Endodermal cell (in vitro differentiated cells): ENCODE results near the gene AGTR1. TPM values are rescaled to one million over a fixed set of nuclear protein-coding genes. Genes with fewer than 3 reads are reported as not detected.

Source experiments
- DNase-seq: peaks from one replicate; pipeline ENCODE4 v3.0.0-alpha.2; 2017
- H3K27ac ChIP-seq: 2 replicates; pipeline ENCODE4 v1.5.1; 2013; ENCODE audit warnings: mild to moderate bottlenecking, low read depth, low read length, moderate library complexity
- H3K27me3 ChIP-seq: 2 replicates; pipeline ENCODE4 v1.6.1; 2013; ENCODE audit warnings: mild to moderate bottlenecking, low read length, moderate library complexity; ENCODE audit not compliant: insufficient read depth, control insufficient read depth, poor library complexity, severe bottlenecking
- H3K36me3 ChIP-seq: 2 replicates; pipeline ENCODE4 v1.7.0; 2013; ENCODE audit warnings: mild to moderate bottlenecking, low read length, moderate library complexity; ENCODE audit not compliant: control insufficient read depth, insufficient read depth
- H3K4me1 ChIP-seq: one replicate; pipeline ENCODE4 v1.7.0; 2013; ENCODE audit warnings: low read length; ENCODE audit not compliant: control insufficient read depth, insufficient read depth
- H3K4me3 ChIP-seq: 2 replicates; pipeline ENCODE4 v1.5.1; 2013; ENCODE audit warnings: mild to moderate bottlenecking, low read length, moderate library complexity
- H3K9ac ChIP-seq: 2 replicates; pipeline ENCODE4 v1.6.1; 2013; ENCODE audit warnings: mild to moderate bottlenecking, low read length, moderate library complexity; ENCODE audit not compliant: poor library complexity, severe bottlenecking; ENCODE audit errors: extremely low read depth
- H3K9me3 ChIP-seq: 2 replicates; pipeline ENCODE4 v1.6.1; 2013; ENCODE audit warnings: mild to moderate bottlenecking, low read length, moderate library complexity; ENCODE audit not compliant: control insufficient read depth
- H3K27ac Mint-ChIP-seq: 2 replicates; pipeline ENCODE4 v1.8.0; 2020; ENCODE audit warnings: mixed read lengths
- H3K27me3 Mint-ChIP-seq: 2 replicates; pipeline ENCODE4 v1.8.0; 2021; ENCODE audit warnings: mild to moderate bottlenecking, mixed read lengths; ENCODE audit not compliant: insufficient read depth
- H3K36me3 Mint-ChIP-seq: 2 replicates; pipeline ENCODE4 v1.8.0; 2020; ENCODE audit warnings: low read depth, mixed read lengths
- H3K4me1 Mint-ChIP-seq: 2 replicates; pipeline ENCODE4 v1.8.0; 2020; ENCODE audit warnings: mixed read lengths
- H3K4me3 Mint-ChIP-seq: 2 replicates; pipeline ENCODE4 v1.8.0; 2020; ENCODE audit warnings: mild to moderate bottlenecking, moderate library complexity, mixed read lengths
- H3K9me3 Mint-ChIP-seq: 2 replicates; pipeline ENCODE4 v1.8.0; 2020; ENCODE audit warnings: mild to moderate bottlenecking, mixed read lengths
- WGBS, 2 experiments: methylation state at CpG; one replicate each; pipeline versions ENCODE4 v1.1.5 to v1.1.7; 2013; ENCODE audit warnings: missing lambda C conversion rate in 2 of 2, mixed read lengths in 1 of 2; ENCODE audit not compliant: insufficient coverage in 1 of 2, insufficient read length in 1 of 2; 5-methylcytosine and 5-hydroxymethylcytosine counted together
- total RNA-seq, 2 donors: library from RNA; stranded (reverse); fragmentation: NEBNext Ultra II Directional in 1 of 2; extraction: Animal tissue kit (Norgen Biotek cat#: 25700) in 1 of 2; gene quantifications; 2 replicates in 1 of 2; 3 replicates in 1 of 2; pipeline ENCODE4 v1.2.1, GENCODE V29; 2021
- TF ChIP-seq, protein P1 (sequence below): fragments of 200-600 bp; sonication (generic); conservative IDR thresholded peaks from 2 replicates; pipeline ENCODE4 v1.5.0; 2021; ENCODE audit warnings: antibody characterized with exemption, mild to moderate bottlenecking

Gene AGTR1
- total RNA-seq, 2 donors from 2014 or later: 0.15 TPM; not detected in 1

DNA sequence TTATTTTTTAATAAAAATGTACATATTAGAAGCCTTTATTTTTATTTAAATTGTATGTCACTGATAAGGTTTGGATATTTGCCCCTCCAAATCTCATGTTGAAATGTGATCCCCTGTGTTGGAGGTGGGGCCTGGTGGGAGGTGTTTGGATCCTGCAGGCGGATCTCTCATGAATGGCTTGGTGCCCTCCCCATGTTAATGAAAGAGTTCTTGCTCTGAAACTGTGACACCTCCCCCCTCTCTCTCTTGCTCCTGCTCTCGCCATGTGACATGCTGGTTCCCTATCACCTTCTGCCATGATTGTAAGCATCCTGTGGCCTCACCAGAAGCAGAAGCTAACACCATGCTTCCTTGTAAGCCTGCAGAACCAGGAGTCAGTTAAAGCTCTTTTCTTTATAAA lies 13.0 kb downstream of the AGTR1 start:
- Mint-ChIP-seq H3K9me3 (no peaks in the 10 kb centered on the region), H3K27ac (no peak overlapping the region), H3K27me3 (no peaks in the 10 kb centered on the region), H3K36me3 (no peaks in the 10 kb centered on the region), H3K4me3 (no peak overlapping the region), H3K4me1 (no peaks in the 10 kb centered on the region)
- WGBS, 2 experiments: 86 to 92% methylated on average over 1 to 2 of the region's 2 CpGs
- Histone ChIP-seq H3K27me3 (no peaks in the 10 kb centered on the region), H3K4me1 (no peaks in the 10 kb centered on the region), H3K27ac (no peak overlapping the region), H3K4me3 (no peak overlapping the region), H3K9ac (no peak overlapping the region), H3K9me3 (no peaks in the 10 kb centered on the region), H3K36me3 (no peaks in the 10 kb centered on the region)
- DNase-seq: no peak
- TF ChIP-seq, protein P1, sequence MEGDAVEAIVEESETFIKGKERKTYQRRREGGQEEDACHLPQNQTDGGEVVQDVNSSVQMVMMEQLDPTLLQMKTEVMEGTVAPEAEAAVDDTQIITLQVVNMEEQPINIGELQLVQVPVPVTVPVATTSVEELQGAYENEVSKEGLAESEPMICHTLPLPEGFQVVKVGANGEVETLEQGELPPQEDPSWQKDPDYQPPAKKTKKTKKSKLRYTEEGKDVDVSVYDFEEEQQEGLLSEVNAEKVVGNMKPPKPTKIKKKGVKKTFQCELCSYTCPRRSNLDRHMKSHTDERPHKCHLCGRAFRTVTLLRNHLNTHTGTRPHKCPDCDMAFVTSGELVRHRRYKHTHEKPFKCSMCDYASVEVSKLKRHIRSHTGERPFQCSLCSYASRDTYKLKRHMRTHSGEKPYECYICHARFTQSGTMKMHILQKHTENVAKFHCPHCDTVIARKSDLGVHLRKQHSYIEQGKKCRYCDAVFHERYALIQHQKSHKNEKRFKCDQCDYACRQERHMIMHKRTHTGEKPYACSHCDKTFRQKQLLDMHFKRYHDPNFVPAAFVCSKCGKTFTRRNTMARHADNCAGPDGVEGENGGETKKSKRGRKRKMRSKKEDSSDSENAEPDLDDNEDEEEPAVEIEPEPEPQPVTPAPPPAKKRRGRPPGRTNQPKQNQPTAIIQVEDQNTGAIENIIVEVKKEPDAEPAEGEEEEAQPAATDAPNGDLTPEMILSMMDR: no peak

DNA sequence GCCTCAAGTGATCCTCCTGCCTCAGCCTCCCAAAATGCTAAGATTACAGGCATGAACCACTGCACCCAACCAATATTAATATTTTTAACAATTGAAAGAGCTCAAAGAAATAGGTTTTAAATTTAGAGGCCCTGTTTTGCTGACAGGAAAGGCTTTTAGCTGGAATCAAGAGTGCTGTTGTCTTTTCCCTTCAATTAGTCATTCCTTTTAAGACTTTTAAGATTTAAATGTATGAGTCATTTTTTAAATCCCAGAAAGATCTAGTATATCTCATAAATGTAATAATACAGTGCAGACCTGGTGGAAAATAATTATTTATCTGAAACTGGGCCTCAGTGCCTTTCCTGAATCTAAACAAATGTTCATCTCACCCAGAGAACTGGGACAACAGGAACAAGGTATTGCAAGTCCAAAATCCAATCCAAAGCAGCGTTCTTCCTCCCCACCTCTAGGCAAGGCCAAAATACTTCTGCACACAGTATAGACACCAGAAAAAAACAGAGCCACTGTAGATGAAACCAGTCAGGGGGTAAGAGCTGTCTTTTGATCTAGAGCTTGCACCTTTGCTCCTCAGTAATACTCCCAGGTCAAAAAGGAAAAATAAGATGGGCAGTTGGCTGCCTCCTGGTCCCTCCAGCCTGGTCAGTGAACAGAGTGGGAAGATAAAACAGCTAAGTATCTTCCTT lies 14.4 kb downstream of the AGTR1 start:
- H3K36me3 ChIP-seq: no peaks in the 10 kb centered on the region
- H3K9me3 ChIP-seq: no peaks in the 10 kb centered on the region
- TF ChIP-seq, protein P1: no peak
- WGBS, 2 experiments: 100% methylated on average over 1 of the region's 1 CpG; no CpG with 5 or more reads in 1 of the 2 experiments
- H3K36me3 Mint-ChIP-seq: no peaks in the 10 kb centered on the region
- H3K27me3 Mint-ChIP-seq: no peaks in the 10 kb centered on the region
- H3K27ac ChIP-seq: no peak overlapping the region
- H3K27ac Mint-ChIP-seq: no peak overlapping the region
- no peak for DNase-seq
- no peak overlapping the region for H3K9ac ChIP-seq
- no peaks in the 10 kb centered on the region for H3K27me3 ChIP-seq
- H3K4me1 ChIP-seq: no peaks in the 10 kb centered on the region
- H3K4me3 Mint-ChIP-seq: no peak overlapping the region
- no peaks in the 10 kb centered on the region for H3K4me1 Mint-ChIP-seq
- no peak overlapping the region for H3K4me3 ChIP-seq
- H3K9me3 Mint-ChIP-seq: no peaks in the 10 kb centered on the region

DNA sequence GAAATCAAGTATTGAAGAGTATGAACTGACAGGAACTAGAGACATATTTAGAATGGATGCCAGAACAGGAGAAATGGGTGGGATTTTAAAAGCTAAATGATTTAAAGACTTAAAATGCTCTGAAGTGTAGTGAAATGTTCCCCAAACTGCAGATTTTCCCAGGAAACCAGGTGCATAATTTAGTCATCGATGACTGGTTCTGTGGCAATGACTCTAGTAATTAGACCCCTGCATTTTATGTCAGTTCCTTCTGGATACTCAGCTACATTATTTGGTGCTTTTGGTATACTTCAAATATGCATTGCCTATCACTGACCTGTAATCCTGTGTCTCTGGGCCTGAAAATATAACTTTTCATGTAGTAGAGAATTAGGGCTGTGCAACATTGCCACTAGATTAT lies 16.8 kb downstream of the AGTR1 start:
- no peak overlapping the region for H3K27ac ChIP-seq
- H3K36me3 ChIP-seq: no peaks in the 10 kb centered on the region
- Mint-ChIP-seq H3K36me3 (no peaks in the 10 kb centered on the region), H3K4me1 (no peaks in the 10 kb centered on the region), H3K9me3 (no peaks in the 10 kb centered on the region), H3K27me3 (no peaks in the 10 kb centered on the region), H3K27ac (no peak overlapping the region), H3K4me3 (no peak overlapping the region)
- H3K27me3 ChIP-seq: no peaks in the 10 kb centered on the region
- no peak overlapping the region for H3K9ac ChIP-seq
- no peaks in the 10 kb centered on the region for H3K4me1 ChIP-seq
- no peaks in the 10 kb centered on the region for H3K9me3 ChIP-seq
- WGBS, 2 experiments: 95 to 100% methylated on average over 1 of the region's 1 CpG
- DNase-seq: no peak
- no peak overlapping the region for H3K4me3 ChIP-seq
- TF ChIP-seq, protein P1: no peak
